ENCODE data around the gene ACSBG1.

Gene ACSBG1

DNA sequence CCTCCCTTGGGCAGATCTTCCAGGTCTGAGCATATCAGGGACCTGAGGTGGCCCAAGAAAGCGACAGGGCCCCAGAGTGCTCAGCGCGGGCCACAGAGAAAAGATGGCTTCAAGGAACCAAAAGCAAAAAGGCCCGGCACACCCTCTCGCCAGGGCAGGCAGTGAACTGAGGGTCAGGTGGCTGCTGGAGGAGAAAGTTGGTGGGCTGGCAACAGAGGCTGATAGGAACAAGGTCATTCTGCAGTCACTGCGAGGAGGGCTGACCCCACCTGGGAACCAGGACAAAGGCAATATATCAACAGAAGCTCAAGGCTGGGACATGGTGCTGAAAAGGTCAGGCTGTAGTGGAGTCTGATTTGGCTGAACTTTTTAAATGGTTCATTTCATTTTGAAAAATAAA lies 2.8 kb upstream of the ACSBG1 start:
- Histone ChIP-seq H3K27me3 (ENCODE audit: control insufficient read depth, insufficient read depth, low read length) (no peaks in the 10 kb centered on the region), H3K9ac (ENCODE audit: low read length) (no peak overlapping the region), H3K4me1 (ENCODE audit: control insufficient read depth, insufficient read depth, low read length) (peaks cover 17% of the 10 kb centered on the region), H3K36me3 (ENCODE audit: control insufficient read depth, insufficient read depth, low read length) (no peaks in the 10 kb centered on the region), H3K27ac (ENCODE audit: low read depth, low read length) (no peak overlapping the region), H3K4me3 (ENCODE audit: low read depth, low read length) (no peak overlapping the region), H3K9me3 (ENCODE audit: control insufficient read depth, insufficient read depth, low read depth, low read length) (no peaks in the 10 kb centered on the region)

DNA sequence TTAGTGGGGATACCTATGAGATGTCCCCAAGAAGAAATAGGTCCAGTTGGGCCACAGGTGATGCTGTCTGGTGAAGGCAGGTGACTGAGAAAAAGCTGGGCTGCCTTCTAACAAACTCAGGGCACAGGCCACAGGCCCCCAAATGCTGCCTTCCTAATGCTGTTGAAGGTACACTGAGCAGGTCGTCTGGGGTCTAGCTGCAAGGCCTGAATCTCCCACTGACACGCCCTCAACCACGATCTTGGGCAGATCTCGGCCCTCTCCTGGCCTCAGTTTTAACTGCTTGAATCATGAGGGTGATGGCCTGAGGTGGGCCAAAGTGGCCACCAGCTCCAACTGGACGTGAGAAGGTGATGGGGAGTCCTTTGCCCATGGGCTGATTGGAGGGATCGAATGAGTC lies 2.1 kb upstream of the ACSBG1 start:
- Histone ChIP-seq H3K27me3 (ENCODE audit: control insufficient read depth, insufficient read depth, low read length) (no peaks in the 10 kb centered on the region), H3K4me3 (ENCODE audit: low read depth, low read length) (no peak overlapping the region), H3K27ac (ENCODE audit: low read depth, low read length) (no peak overlapping the region), H3K9me3 (ENCODE audit: control insufficient read depth, insufficient read depth, low read depth, low read length) (no peaks in the 10 kb centered on the region), H3K36me3 (ENCODE audit: control insufficient read depth, insufficient read depth, low read length) (no peaks in the 10 kb centered on the region), H3K4me1 (ENCODE audit: control insufficient read depth, insufficient read depth, low read length) (peaks cover 17% of the 10 kb centered on the region), H3K9ac (ENCODE audit: low read length) (no peak overlapping the region)

DNA sequence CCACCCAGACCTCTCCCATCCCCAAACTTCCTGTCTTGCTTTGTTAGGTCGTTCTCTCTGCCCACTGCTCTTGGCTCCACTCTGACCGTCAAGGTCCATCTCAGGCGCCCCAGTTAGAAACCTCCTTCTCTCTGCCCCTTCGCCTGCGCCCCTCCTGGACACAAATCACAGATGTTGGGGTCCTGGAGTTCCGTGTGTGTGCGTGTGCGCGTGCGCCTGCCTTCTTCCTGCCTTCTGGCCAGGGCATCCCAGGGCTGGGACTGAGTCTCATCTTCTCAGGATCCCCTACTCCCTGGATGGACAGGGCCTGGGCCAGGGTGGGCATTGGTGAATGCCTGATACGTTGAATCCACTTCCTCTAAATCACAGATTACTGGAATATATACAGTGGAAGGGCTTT lies 869 bp downstream of the ACSBG1 start:
- Histone ChIP-seq H3K4me3 (ENCODE audit: low read depth, low read length) (no peak overlapping the region), H3K4me1 (ENCODE audit: control insufficient read depth, insufficient read depth, low read length) (peaks cover 17% of the 10 kb centered on the region), H3K36me3 (ENCODE audit: control insufficient read depth, insufficient read depth, low read length) (no peaks in the 10 kb centered on the region), H3K9me3 (ENCODE audit: control insufficient read depth, insufficient read depth, low read depth, low read length) (no peaks in the 10 kb centered on the region), H3K27me3 (ENCODE audit: control insufficient read depth, insufficient read depth, low read length) (no peaks in the 10 kb centered on the region), H3K9ac (ENCODE audit: low read length) (no peak overlapping the region), H3K27ac (ENCODE audit: low read depth, low read length) (no peak overlapping the region)

- Histone ChIP-seq H3K27me3 (ENCODE audit: control insufficient read depth, insufficient read depth, low read length) (no peaks in the 10 kb centered on the region), H3K27ac (ENCODE audit: low read depth, low read length) (no peak overlapping the region), H3K9me3 (ENCODE audit: control insufficient read depth, insufficient read depth, low read depth, low read length) (no peaks in the 10 kb centered on the region), H3K4me1 (ENCODE audit: control insufficient read depth, insufficient read depth, low read length) (peaks cover 17% of the 10 kb centered on the region), H3K4me3 (ENCODE audit: low read depth, low read length) (no peak overlapping the region), H3K9ac (ENCODE audit: low read length) (no peak overlapping the region), H3K36me3 (ENCODE audit: control insufficient read depth, insufficient read depth, low read length) (no peaks in the 10 kb centered on the region)
These were observed 1.4 kb downstream of the ACSBG1 start for GRCh38 chr15:78232951-78233350.

- H3K27ac ChIP-seq (ENCODE audit: low read depth, low read length), result no peak overlapping the region
- H3K36me3 ChIP-seq (ENCODE audit: control insufficient read depth, insufficient read depth, low read length), result no peaks in the 10 kb centered on the region
- peaks cover 9% of the 10 kb centered on the region for H3K4me1 ChIP-seq (ENCODE audit: control insufficient read depth, insufficient read depth, low read length)
- no peak overlapping the region for H3K4me3 ChIP-seq (ENCODE audit: low read depth, low read length)
- H3K9me3 ChIP-seq (ENCODE audit: control insufficient read depth, insufficient read depth, low read depth, low read length), result no peaks in the 10 kb centered on the region
- no peak overlapping the region for H3K9ac ChIP-seq (ENCODE audit: low read length)
- H3K27me3 ChIP-seq (ENCODE audit: control insufficient read depth, insufficient read depth, low read length), result no peaks in the 10 kb centered on the region
These were observed 4.6 kb downstream of the ACSBG1 start for GRCh38 chr15:78229431-78230406.

DNA sequence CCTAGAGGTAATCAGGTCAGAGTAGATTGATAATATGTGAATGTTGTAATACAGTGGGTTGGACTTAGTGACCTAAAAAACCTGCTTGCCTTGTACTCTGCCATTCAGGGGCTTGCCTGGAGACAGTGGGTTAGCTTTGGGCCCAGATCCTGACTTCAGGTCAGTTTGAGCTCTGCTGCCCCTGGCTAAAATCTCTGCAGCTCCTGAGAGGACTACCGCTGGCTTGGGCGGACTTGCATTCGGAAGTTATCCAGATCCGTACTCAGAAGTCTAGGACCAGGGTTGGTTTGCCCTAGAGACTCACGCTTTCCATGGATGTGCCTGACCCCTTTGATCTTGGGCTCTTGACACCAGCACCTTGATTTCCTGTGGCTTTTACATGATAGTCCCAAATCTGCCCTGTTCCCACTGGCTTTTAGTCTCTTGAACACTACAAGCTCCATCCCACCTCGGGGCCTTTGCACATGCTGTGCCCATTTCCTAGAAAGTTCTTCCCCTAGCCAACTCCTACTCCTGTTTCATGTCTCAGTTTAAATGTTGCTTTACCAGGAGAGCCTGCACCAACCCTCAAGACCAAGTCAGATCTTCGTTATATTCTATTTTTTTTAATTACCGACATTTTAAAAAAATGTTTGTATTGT lies 5.9 kb downstream of the ACSBG1 start:
- no peak overlapping the region for H3K27ac ChIP-seq (ENCODE audit: low read depth, low read length)
- H3K9me3 ChIP-seq (ENCODE audit: control insufficient read depth, insufficient read depth, low read depth, low read length), result no peaks in the 10 kb centered on the region
- H3K4me3 ChIP-seq (ENCODE audit: low read depth, low read length), result no peak overlapping the region
- no peak overlapping the region for H3K9ac ChIP-seq (ENCODE audit: low read length)
- no peaks in the 10 kb centered on the region for H3K36me3 ChIP-seq (ENCODE audit: control insufficient read depth, insufficient read depth, low read length)
- H3K27me3 ChIP-seq (ENCODE audit: control insufficient read depth, insufficient read depth, low read length), result no peaks in the 10 kb centered on the region
- 0 out of 2 replicates have a peak, but pooled peaks cover under 1% of the 10 kb centered on the region for H3K4me1 ChIP-seq (ENCODE audit: control insufficient read depth, insufficient read depth, low read length)

GRCh38 chr15:78225783-78226541 lies 8.4 kb downstream of the ACSBG1 start:
- Histone ChIP-seq H3K36me3 (ENCODE audit: control insufficient read depth, insufficient read depth, low read length) (no peaks in the 10 kb centered on the region), H3K4me1 (ENCODE audit: control insufficient read depth, insufficient read depth, low read length) (peaks cover 5% of the 10 kb centered on the region; the same call in 1 of the 2 replicates), H3K27ac (ENCODE audit: low read depth, low read length) (no peak overlapping the region), H3K9me3 (ENCODE audit: control insufficient read depth, insufficient read depth, low read depth, low read length) (no peaks in the 10 kb centered on the region), H3K4me3 (ENCODE audit: low read depth, low read length) (no peak overlapping the region), H3K27me3 (ENCODE audit: control insufficient read depth, insufficient read depth, low read length) (no peaks in the 10 kb centered on the region), H3K9ac (ENCODE audit: low read length) (no peak overlapping the region)

DNA sequence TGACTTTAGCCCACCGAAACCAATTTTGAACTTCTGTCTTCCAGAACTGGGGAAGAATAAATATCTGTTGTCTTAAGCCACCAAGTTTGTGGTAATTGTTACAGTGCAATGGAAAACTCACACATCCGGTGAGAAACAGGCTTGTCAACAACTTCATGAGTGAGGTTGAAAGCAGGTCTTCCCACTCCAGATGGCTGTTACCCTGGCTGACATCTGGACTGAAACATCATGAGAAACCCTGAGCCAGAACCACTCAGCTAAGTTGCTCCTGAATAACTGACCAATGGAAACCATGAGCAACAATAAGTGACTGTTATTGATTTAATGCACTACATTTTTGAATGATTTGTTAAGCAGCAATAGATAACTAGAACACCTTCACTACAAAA lies 10.3 kb downstream of the ACSBG1 start:
- H3K27ac ChIP-seq (ENCODE audit: low read depth, low read length), result no peak overlapping the region

DNA sequence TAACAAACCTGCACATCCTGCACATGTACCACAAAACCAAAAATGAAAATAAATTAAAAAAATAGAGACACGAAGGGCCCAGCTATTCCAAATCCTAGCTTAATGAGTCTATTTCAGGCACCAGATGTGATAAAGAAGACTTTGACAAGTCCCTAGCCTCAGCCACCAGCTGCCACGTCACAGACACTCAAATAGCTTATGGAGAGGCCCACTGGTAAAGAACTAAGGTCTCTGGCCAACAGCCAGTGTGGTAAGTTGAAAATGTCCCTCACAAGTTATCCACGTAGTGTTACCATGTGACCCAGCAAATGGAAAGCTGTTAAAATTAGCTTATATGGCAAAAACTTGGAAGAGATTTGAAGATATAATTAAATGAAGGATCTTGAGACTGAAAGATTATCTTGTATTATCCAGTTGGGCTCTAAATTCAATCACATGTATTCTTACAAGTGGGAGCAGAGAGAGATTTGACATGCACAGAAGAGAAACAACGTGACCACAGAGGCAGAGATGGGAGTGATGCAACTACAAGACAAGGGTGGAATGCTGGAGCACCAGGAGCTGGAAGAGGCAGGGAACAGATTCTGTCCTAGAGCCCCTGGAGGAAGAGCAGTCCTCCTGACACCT lies 10.9 kb downstream of the ACSBG1 start:
- Histone ChIP-seq H3K4me1 (ENCODE audit: control insufficient read depth, insufficient read depth, low read length) (peaks cover 5% of the 10 kb centered on the region; the same call in 1 of the 2 replicates), H3K27me3 (ENCODE audit: control insufficient read depth, insufficient read depth, low read length) (no peaks in the 10 kb centered on the region), H3K9me3 (ENCODE audit: control insufficient read depth, insufficient read depth, low read depth, low read length) (no peaks in the 10 kb centered on the region), H3K9ac (ENCODE audit: low read length) (no peak overlapping the region), H3K4me3 (ENCODE audit: low read depth, low read length) (no peak overlapping the region), H3K36me3 (ENCODE audit: control insufficient read depth, insufficient read depth, low read length) (no peaks in the 10 kb centered on the region), H3K27ac (ENCODE audit: low read depth, low read length) (no peak overlapping the region)

More for the DNA sequence above, 10.3 kb downstream of the ACSBG1 start:
- no peaks in the 10 kb centered on the region for H3K36me3 ChIP-seq (ENCODE audit: control insufficient read depth, insufficient read depth, low read length)
- H3K9ac ChIP-seq (ENCODE audit: low read length), result no peak overlapping the region
- H3K4me1 ChIP-seq (ENCODE audit: control insufficient read depth, insufficient read depth, low read length), result peaks cover 5% of the 10 kb centered on the region; the same call in 1 of the 2 replicates
- no peak overlapping the region for H3K4me3 ChIP-seq (ENCODE audit: low read depth, low read length)
- H3K9me3 ChIP-seq (ENCODE audit: control insufficient read depth, insufficient read depth, low read depth, low read length), result no peaks in the 10 kb centered on the region
- H3K27me3 ChIP-seq (ENCODE audit: control insufficient read depth, insufficient read depth, low read length), result no peaks in the 10 kb centered on the region

GRCh38 chr15:78222745-78223395 lies 11.5 kb downstream of the ACSBG1 start:
- Histone ChIP-seq H3K27ac (ENCODE audit: low read depth, low read length) (no peak overlapping the region), H3K27me3 (ENCODE audit: control insufficient read depth, insufficient read depth, low read length) (no peaks in the 10 kb centered on the region), H3K4me3 (ENCODE audit: low read depth, low read length) (no peak overlapping the region), H3K36me3 (ENCODE audit: control insufficient read depth, insufficient read depth, low read length) (no peaks in the 10 kb centered on the region), H3K9me3 (ENCODE audit: control insufficient read depth, insufficient read depth, low read depth, low read length) (no peaks in the 10 kb centered on the region), H3K4me1 (ENCODE audit: control insufficient read depth, insufficient read depth, low read length) (peaks cover 5% of the 10 kb centered on the region; the same call in 1 of the 2 replicates), H3K9ac (ENCODE audit: low read length) (no peak overlapping the region)

Measured in HUES6 (cell line).